Endodermal cell (in vitro differentiated cells): Measurements from ENCODE around the gene CLK3. TPM values are rescaled to one million over a fixed set of nuclear protein-coding genes. Genes with fewer than 3 reads are reported as not detected.

Experiments
- DNase-seq: peaks from one replicate; pipeline ENCODE4 v3.0.0-alpha.2; 2017
- H3K27ac ChIP-seq: 2 replicates; pipeline ENCODE4 v1.5.1; 2013; ENCODE audit warnings: mild to moderate bottlenecking, low read depth, low read length, moderate library complexity
- H3K27me3 ChIP-seq: 2 replicates; pipeline ENCODE4 v1.6.1; 2013; ENCODE audit warnings: mild to moderate bottlenecking, low read length, moderate library complexity; ENCODE audit not compliant: insufficient read depth, control insufficient read depth, poor library complexity, severe bottlenecking
- H3K36me3 ChIP-seq: 2 replicates; pipeline ENCODE4 v1.7.0; 2013; ENCODE audit warnings: mild to moderate bottlenecking, low read length, moderate library complexity; ENCODE audit not compliant: control insufficient read depth, insufficient read depth
- H3K4me1 ChIP-seq: one replicate; pipeline ENCODE4 v1.7.0; 2013; ENCODE audit warnings: low read length; ENCODE audit not compliant: control insufficient read depth, insufficient read depth
- H3K4me3 ChIP-seq: 2 replicates; pipeline ENCODE4 v1.5.1; 2013; ENCODE audit warnings: mild to moderate bottlenecking, low read length, moderate library complexity
- H3K9ac ChIP-seq: 2 replicates; pipeline ENCODE4 v1.6.1; 2013; ENCODE audit warnings: mild to moderate bottlenecking, low read length, moderate library complexity; ENCODE audit not compliant: poor library complexity, severe bottlenecking; ENCODE audit errors: extremely low read depth
- H3K9me3 ChIP-seq: 2 replicates; pipeline ENCODE4 v1.6.1; 2013; ENCODE audit warnings: mild to moderate bottlenecking, low read length, moderate library complexity; ENCODE audit not compliant: control insufficient read depth
- H3K27ac Mint-ChIP-seq: 2 replicates; pipeline ENCODE4 v1.8.0; 2020; ENCODE audit warnings: mixed read lengths
- H3K27me3 Mint-ChIP-seq: 2 replicates; pipeline ENCODE4 v1.8.0; 2021; ENCODE audit warnings: mild to moderate bottlenecking, mixed read lengths; ENCODE audit not compliant: insufficient read depth
- H3K36me3 Mint-ChIP-seq: 2 replicates; pipeline ENCODE4 v1.8.0; 2020; ENCODE audit warnings: low read depth, mixed read lengths
- H3K4me1 Mint-ChIP-seq: 2 replicates; pipeline ENCODE4 v1.8.0; 2020; ENCODE audit warnings: mixed read lengths
- H3K4me3 Mint-ChIP-seq: 2 replicates; pipeline ENCODE4 v1.8.0; 2020; ENCODE audit warnings: mild to moderate bottlenecking, moderate library complexity, mixed read lengths
- H3K9me3 Mint-ChIP-seq: 2 replicates; pipeline ENCODE4 v1.8.0; 2020; ENCODE audit warnings: mild to moderate bottlenecking, mixed read lengths
- WGBS, 2 experiments: methylation state at CpG; one replicate each; pipeline versions ENCODE4 v1.1.5 to v1.1.7; 2013; ENCODE audit warnings: missing lambda C conversion rate in 2 of 2, mixed read lengths in 1 of 2; ENCODE audit not compliant: insufficient coverage in 1 of 2, insufficient read length in 1 of 2; 5-methylcytosine and 5-hydroxymethylcytosine counted together
- total RNA-seq, 2 donors: library from RNA; stranded (reverse); fragmentation: NEBNext Ultra II Directional in 1 of 2; extraction: Animal tissue kit (Norgen Biotek cat#: 25700) in 1 of 2; gene quantifications; 2 replicates in 1 of 2; 3 replicates in 1 of 2; pipeline ENCODE4 v1.2.1, GENCODE V29; 2021
- TF ChIP-seq, protein P1 (sequence below): fragments of 200-600 bp; sonication (generic); conservative IDR thresholded peaks from 2 replicates; pipeline ENCODE4 v1.5.0; 2021; ENCODE audit warnings: antibody characterized with exemption, mild to moderate bottlenecking

Gene CLK3
- total RNA-seq, 2 donors from 2014 or later = 53.4 to 67.3 TPM

DNA sequence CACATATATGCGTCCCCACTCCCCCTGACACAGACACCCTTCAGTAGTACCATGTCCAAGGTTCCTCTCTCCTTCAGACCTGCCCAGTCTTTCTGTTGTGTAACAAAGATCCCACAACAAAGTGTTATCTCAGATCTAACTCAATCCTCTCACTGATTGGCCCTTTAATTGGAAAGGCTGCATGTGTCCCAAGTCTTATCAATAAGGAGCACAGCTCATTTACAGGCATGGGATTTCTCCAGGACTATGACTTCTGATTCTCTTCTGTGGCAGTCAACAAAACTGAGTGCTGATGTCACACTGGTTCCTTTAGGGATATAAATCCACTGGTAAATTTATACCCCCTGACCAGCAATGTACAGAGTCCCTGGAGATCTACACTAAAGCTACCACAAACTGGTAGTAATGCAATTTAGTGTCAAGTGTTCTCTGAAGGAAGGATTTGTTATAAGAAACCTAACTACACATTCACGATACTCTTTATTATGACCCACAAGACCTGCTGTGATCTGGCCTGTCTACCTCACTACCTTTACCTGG, 28.1 kb downstream of the CLK3 start:
- no peaks in the 10 kb centered on the region for H3K9me3 ChIP-seq
- DNase-seq = no peak
- Mint-ChIP-seq H3K4me1 (peaks cover 31% of the 10 kb centered on the region), H3K27me3 (no peaks in the 10 kb centered on the region), H3K36me3 (peaks cover 5% of the 10 kb centered on the region), H3K4me3 (peak overlapping the region; percentile 18), H3K9me3 (no peaks in the 10 kb centered on the region), H3K27ac (peak overlapping the region; percentile 90)
- no peak overlapping the region for H3K4me3 ChIP-seq
- 89 to 96% methylated on average over 2 of the region's 2 CpGs for WGBS, 2 experiments
- no peak overlapping the region for H3K9ac ChIP-seq
- TF ChIP-seq, protein P1, sequence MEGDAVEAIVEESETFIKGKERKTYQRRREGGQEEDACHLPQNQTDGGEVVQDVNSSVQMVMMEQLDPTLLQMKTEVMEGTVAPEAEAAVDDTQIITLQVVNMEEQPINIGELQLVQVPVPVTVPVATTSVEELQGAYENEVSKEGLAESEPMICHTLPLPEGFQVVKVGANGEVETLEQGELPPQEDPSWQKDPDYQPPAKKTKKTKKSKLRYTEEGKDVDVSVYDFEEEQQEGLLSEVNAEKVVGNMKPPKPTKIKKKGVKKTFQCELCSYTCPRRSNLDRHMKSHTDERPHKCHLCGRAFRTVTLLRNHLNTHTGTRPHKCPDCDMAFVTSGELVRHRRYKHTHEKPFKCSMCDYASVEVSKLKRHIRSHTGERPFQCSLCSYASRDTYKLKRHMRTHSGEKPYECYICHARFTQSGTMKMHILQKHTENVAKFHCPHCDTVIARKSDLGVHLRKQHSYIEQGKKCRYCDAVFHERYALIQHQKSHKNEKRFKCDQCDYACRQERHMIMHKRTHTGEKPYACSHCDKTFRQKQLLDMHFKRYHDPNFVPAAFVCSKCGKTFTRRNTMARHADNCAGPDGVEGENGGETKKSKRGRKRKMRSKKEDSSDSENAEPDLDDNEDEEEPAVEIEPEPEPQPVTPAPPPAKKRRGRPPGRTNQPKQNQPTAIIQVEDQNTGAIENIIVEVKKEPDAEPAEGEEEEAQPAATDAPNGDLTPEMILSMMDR = no peak
- peaks cover 30% of the 10 kb centered on the region for H3K36me3 ChIP-seq
- H3K27me3 ChIP-seq = no peaks in the 10 kb centered on the region
- H3K4me1 ChIP-seq = peaks cover 17% of the 10 kb centered on the region
- H3K27ac ChIP-seq = no peak overlapping the region

DNA sequence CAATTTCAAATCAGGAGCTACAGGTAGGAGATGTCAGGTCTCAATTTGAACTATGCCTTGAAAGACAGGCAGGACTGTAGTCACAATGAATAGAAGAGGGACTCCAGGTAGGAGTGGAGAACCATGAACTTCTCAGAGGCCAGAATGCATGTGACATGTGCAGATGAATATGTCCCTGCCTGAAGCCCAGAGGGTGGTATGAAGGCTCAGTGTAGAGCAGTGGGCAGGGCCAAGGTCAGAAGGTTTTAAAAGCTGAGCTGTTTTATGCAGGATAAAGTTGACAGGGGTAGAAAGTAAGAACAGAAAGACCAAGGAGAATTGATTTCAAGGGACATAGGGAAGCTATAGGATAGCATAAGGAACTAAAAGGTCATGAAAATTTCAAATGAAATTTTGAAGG, 30.8 kb downstream of the CLK3 start:
- H3K9me3 ChIP-seq = no peaks in the 10 kb centered on the region
- H3K36me3 Mint-ChIP-seq = peaks cover 9% of the 10 kb centered on the region
- H3K4me1 ChIP-seq = peaks cover 17% of the 10 kb centered on the region
- TF ChIP-seq, protein P1 = no peak
- H3K27me3 ChIP-seq = no peaks in the 10 kb centered on the region
- H3K27ac Mint-ChIP-seq = no peak overlapping the region
- no peak overlapping the region for H3K4me3 Mint-ChIP-seq
- no peaks in the 10 kb centered on the region for H3K9me3 Mint-ChIP-seq
- no peak for DNase-seq
- no peak overlapping the region for H3K4me3 ChIP-seq
- no peak overlapping the region for H3K9ac ChIP-seq
- H3K4me1 Mint-ChIP-seq = peaks cover 31% of the 10 kb centered on the region
- peaks cover 8% of the 10 kb centered on the region for H3K36me3 ChIP-seq
- H3K27me3 Mint-ChIP-seq = no peaks in the 10 kb centered on the region
- no peak overlapping the region for H3K27ac ChIP-seq

DNA sequence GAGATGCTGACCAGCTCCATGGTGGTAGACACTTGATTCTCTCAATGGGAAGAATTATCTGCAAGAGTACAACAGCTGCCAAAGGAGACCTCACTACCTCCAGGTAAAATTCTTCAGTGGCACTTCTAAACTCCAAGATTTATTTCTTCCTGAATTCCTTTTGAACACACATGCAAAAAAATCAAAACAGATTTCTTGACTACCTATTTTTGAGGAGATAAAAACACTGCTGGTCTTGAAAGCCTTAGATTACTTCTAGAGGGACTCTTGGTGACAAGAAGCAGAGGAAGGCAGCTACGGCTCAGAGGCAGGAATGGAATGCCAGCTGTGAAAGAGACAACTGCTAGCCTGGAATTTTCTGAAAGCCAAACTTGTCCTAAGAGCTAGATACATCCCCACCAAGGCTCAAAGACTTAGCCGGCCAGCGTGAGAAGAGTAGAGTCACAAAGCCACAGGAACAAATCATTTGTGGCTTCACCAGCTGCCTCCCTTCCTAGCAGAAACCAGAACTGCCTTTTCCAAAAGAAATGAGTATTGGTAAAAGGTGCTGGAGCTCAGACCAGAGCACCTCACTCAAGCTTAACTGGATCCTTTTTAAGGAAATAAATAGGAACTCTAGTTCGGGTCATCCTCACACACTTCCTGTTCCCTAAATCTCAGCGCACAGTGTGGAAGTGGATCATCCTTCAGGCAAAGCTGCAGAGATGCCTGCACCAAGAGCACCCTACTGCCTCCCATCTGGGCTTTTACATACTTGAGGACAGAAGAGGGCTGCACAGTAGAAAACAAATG, 32.6 kb downstream of the CLK3 start:
- 92 to 97% methylated on average over 4 to 5 of the region's 5 CpGs for WGBS, 2 experiments
- Histone ChIP-seq H3K9ac (no peak overlapping the region), H3K27ac (no peak overlapping the region), H3K27me3 (no peaks in the 10 kb centered on the region), H3K36me3 (peaks cover 14% of the 10 kb centered on the region), H3K4me1 (peaks cover 8% of the 10 kb centered on the region), H3K9me3 (no peaks in the 10 kb centered on the region), H3K4me3 (no peak overlapping the region)
- Mint-ChIP-seq H3K4me1 (peaks cover 16% of the 10 kb centered on the region), H3K9me3 (no peaks in the 10 kb centered on the region), H3K27me3 (no peaks in the 10 kb centered on the region), H3K4me3 (no peak overlapping the region), H3K36me3 (peaks cover 16% of the 10 kb centered on the region), H3K27ac (no peak overlapping the region)
- TF ChIP-seq, protein P1 = no peak
- DNase-seq = no peak
